HG02798 (cell line): ENCODE measurements around the gene ABCA4.
"Not testable (repeated sequence)": the region's sequence is repeated elsewhere in the genome, so short reads cannot be mapped to it uniquely, and the experiment has no call there.

ENCODE experiments used
- ATAC-seq: cut with Tn5 transposase; IDR thresholded peaks from one replicate; pipeline ENCODE4 v1.9.1; 2021; ENCODE audit warnings: mild to moderate bottlenecking; ENCODE audit not compliant: unreplicated experiment, poor library complexity

ABCA4 gene

GRCh38 chr1:93992190-93992589 lies 128.8 kb downstream of the ABCA4 start:
- no peak for ATAC-seq

DNA sequence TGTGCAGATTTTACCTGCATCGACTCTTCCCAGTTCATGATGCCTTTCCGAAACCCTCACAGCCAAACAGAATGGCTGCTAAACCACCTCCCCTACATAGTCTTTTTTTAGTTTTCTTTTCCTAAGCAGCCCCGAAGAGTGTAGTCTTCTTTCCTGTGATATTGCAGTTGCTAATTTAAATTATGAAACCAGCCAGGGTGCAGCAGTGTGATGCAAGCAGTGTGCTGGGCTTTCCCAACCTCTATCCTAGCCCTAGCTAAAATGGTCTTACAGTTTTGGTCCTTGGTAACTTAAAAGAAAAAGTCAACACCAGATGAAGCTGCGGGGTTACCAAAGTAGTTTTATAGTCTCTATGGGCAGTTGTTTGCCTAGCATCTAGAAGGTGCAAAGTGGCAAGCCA lies 129.7 kb downstream of the ABCA4 start:
- ATAC-seq, result no peak

DNA sequence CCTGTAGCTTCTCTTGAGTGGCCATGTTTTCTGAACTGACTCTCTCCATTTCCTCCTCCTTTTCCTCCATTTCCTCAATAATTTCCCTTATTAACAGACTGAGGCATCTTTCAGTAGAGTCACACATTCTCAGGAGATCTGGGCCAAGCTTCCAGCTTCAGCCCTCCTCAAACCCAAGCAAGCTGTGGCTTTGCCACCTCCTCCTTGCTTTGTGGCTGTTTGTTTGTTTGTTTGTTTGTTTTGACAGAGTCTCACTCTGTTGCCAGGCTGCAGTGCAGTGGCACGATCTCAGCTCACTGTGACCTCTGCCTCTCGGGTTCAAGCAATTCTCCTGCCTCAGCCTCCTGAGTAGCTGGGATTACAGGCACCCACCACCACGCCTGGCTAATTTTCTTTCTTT lies 130.5 kb downstream of the ABCA4 start:
- ATAC-seq, result not testable (repeated sequence)

DNA sequence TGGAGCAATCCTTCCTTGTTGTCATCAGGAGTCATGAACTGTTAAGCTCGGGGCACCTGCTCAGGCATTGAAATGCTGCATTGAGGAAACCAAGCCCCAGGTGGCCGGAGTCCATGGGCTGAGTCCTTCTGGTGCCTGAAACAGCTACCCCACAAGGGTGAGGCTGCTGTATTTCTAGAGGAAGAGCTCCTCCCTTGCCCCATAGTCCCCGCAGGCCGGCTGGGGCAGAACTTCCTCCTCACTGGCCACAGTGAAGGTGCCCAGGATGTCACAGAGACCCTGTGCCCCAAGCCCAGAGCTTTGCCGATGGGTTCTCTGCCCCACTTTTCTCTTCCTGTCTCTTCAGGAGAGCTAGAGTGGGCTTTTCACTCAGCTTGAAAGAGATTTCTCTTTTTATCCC lies 130.9 kb downstream of the ABCA4 start:
- no peak for ATAC-seq

- ATAC-seq, result no peak
Measured at GRCh38 chr1:93989601-93990000, 131.3 kb downstream of the ABCA4 start.

- no peak for ATAC-seq
Measured at GRCh38 chr1:93988634-93989350, 132.2 kb downstream of the ABCA4 start.

DNA sequence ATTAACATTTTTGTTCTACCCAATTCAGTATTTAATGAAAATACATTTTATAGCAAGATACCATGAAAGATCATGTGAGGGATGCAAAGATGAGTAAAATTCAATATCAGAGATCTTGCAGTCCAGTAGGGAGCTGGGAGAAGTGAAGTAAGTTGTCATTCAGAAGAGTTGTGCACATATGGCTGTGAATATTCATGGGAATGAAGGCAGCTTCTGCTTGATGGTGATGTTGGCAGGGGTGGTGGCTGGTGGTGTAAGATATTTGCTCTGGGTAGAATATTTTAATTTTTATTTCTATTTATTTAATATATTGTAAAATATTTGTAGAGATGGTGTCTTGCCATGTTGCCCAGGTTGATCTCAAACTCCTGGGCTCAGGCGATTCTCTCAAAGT lies 139.7 kb downstream of the ABCA4 start:
- ATAC-seq, result no peak

DNA sequence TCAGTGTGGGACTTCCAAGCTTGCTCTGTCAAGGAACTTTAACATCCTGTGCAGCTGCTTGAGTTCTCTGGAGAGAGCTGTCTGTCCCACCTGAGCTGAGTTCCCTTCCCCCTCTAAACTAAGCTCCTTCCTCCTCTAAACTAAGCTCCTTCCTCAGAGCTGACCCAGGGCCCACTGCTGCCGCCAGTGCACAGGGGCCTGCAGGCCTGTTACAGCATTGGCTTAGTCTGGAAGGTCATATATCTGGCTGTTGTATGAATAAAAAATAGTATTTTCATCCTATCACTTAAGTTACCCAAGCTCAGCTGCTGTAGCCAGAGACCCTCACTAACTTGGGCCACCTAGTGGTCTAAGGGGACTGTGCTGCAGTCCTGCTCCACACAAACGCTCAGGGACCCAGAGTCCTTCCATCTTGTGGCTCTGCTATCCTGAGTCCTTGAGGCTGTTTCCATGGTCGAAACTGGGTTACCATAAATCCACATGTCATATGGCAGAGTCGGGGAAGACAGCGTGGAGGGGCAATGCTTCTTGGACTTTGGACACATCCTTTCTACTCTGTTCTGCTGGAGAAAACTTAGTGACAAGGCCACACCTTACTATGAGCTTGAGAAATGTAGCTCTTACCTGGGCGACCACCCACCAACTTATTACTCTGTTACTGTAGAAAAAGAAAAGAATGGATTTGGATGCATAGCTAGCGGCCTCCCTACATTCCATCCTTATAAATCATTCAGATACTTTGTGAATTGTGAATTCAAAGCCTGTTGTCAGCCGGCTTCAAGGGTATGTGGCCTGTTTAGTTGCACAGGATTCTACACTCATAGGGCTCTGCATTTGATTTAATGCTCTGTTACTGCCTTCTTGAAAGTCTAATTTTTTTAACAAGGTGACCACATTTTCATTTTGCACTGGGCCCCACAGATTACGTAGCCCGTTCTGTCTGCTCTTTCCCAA lies 140.4 kb downstream of the ABCA4 start:
- ATAC-seq, result peak; percentile 39

DNA sequence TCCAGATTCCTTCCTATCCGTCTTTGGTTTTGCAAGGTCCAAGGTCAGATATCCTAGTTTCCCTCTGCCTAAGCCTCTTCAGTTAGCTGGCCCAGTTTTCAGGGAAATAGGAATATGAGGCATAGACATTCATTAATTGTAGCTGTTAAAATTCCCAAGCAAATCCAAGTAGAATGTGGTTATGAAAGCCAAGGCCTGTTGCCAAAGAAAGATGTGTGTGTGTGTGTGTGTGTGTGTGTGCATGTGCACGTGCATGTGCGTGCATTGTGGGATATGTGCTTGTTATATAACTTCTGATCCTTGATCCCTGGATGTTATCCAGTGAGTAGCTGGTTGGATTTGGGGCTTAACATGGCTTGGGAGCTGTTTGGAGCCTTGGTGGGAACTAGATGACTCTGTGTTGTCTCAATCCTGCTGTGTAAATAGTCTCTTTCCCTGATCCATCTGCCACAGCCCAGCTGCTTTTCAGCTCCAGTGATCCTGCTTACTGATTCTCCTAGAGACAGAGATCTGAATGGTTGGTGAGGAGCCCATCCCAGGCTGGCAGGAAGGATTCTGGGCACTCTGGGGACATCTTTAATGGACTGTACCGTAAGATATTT lies 141.1 kb downstream of the ABCA4 start:
- ATAC-seq, result no peak

DNA sequence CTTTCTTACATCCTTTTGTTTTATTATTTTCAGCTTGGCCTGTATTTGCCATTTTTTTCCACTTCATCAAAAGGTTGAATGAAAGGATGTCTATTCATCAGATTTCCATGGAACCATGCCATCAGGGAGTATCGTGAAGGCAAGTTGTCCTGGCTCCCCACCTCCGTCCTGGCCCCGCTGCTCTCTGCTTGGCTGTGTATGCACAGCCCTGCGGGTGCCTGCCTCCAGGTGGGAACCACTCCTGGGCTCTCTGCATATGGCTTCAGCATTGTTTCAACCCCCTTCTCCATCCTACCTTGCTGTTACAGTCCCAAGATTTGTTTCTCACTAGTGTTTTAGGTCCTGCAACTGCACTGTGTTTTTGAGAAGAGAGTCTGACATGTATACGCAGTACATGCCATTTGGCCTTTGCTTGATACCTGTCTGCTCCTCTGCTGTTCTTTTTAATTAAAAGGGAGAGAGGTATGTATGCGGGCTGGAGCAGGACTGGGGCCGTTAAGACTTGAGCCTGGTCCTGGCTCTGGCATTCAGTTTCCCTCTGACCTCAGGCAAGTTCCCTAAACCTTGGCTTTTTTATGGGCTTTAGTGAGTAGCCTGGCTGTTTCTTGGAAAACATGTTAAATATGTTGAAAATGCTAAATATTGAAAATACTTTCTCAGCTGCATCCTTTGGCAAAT lies 141.8 kb downstream of the ABCA4 start:
- no peak for ATAC-seq

GRCh38 chr1:93977598-93977945 lies 143.4 kb downstream of the ABCA4 start:
- no peak for ATAC-seq

- no peak for ATAC-seq
Measured at GRCh38 chr1:93976711-93977597, 144.0 kb downstream of the ABCA4 start.

DNA sequence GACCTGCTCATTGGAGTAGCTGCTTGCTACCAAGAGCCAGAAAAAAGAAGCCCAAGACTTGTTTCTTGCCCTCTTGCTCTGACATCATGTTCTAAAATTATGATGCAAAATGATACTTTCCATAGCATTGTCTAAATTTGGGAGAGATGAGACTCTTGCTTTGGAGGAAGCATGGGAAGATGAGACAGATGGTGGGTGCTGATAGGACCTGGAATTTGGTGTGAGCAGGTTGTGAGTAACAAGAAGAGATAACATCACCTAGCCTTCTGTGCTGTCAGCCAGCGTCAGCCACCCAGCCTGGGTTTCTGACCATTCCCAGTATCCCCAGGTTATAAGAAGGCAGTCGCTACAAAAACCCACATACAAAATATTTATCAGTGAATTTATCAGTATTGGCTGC lies 144.7 kb downstream of the ABCA4 start:
- no peak for ATAC-seq

GRCh38 chr1:93972341-93972740 lies 148.6 kb downstream of the ABCA4 start:
- no peak for ATAC-seq

- ATAC-seq, result no peak
Measured at GRCh38 chr1:93969887-93970286, 151.1 kb downstream of the ABCA4 start.

DNA sequence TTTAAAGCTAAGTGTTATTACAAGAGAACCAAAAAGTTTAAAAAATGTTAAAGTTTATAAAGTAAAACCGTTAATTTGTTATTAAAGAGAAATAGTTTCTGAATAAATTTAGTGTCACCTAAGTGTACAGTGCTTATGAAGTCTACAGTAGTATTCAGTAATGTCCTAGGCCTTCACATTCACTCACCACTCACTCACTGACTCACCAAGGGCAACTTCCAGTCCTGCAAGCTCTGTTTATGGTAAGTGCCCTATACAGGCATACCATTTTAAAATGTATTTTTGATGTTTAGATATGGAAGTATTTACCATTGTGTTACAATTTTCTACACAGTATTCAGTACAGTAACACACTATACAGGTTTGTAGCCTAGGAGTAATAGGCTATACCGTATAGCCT lies 151.6 kb downstream of the ABCA4 start:
- ATAC-seq, result no peak

GRCh38 chr1:93967306-93967705 lies 153.6 kb downstream of the ABCA4 start:
- ATAC-seq, result no peak

- ATAC-seq, result no peak
Measured at GRCh38 chr1:93965888-93966287, 155.1 kb downstream of the ABCA4 start.

DNA sequence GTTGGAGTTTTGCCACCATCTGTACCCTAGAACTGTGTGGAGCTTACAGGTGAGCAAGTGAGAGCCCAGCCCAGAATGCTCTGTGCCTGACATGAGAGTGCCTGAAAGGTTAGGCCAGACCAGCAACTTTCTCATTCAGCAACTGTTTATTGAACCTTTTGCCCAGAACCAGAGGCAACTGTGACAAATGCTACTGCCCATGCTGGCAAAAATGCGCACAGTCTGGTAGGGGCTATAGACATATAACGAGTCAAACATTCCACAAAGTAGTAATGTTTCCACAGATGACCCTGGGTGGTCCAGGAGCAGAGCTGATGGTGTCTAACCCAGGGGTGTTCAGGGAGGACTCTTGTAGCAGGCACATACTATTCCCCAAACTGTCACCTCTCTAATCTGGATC lies 155.7 kb downstream of the ABCA4 start:
- ATAC-seq, result no peak

- ATAC-seq, result no peak
Measured at GRCh38 chr1:93964777-93965200, 156.2 kb downstream of the ABCA4 start.
